GM12878 (cell line): ENCODE measurements around the gene DIABLO.

Experiments used
- BRCA1 ChIP-seq: IDR thresholded peaks from 2 replicates; pipeline ENCODE4 v1.6.1; 2011; ENCODE audit warnings: low read depth, low read length, improper control_type of control experiment
- CHD2 ChIP-seq: IDR thresholded peaks from 2 replicates; pipeline ENCODE4 v1.6.1; 2011; ENCODE audit warnings: low read depth, low read length, improper control_type of control experiment, borderline replicate concordance
- CTCF ChIP-seq, 3 experiments: IDR thresholded peaks in 2 of 3; conservative IDR thresholded peaks in 1 of 3; 2 replicates each; pipeline ENCODE4 v1.5.1; 2011; ENCODE audit warnings: low read depth in 3 of 3, low read length in 3 of 3, mild to moderate bottlenecking in 3 of 3, control low read depth in 2 of 3, moderate library complexity in 2 of 3, inconsistent platforms in 1 of 3, mixed read lengths in 1 of 3; ENCODE audit not compliant: control insufficient read depth in 2 of 3, insufficient read depth in 1 of 3; ENCODE audit errors: extremely low read depth in 1 of 3
- HCFC1 ChIP-seq: fragments of 150-350 bp; IDR thresholded peaks from 2 replicates; pipeline ENCODE4 v1.6.1; 2014; ENCODE audit warnings: low read length
- MYC ChIP-seq: IDR thresholded peaks from 2 replicates; pipeline ENCODE4 v1.6.1; 2011; ENCODE audit warnings: mild to moderate bottlenecking, low read length, moderate library complexity, inconsistent platforms; ENCODE audit not compliant: insufficient read depth, insufficient replicate concordance, insufficient read length, severe bottlenecking
- PAX8 ChIP-seq: fragments of 450-650 bp; IDR thresholded peaks from 2 replicates; pipeline ENCODE4 v1.6.1; 2017; ENCODE audit warnings: mild to moderate bottlenecking, moderate library complexity
- POLR2AphosphoS5 ChIP-seq: IDR thresholded peaks from 2 replicates; pipeline ENCODE4 v1.6.1; 2011; ENCODE audit warnings: mild to moderate bottlenecking, low read length, inconsistent platforms
- RCOR1 ChIP-seq: conservative IDR thresholded peaks from 2 replicates; pipeline ENCODE4 v1.6.1; 2012; ENCODE audit warnings: low read depth, low read length, improper control_type of control experiment
- RFX5 ChIP-seq: IDR thresholded peaks from 2 replicates; pipeline ENCODE4 v1.6.1; 2011; ENCODE audit warnings: low read depth, low read length, improper control_type of control experiment
- ZNF207 ChIP-seq: fragments of 450-650 bp; IDR thresholded peaks from 2 replicates; pipeline ENCODE4 v1.6.1; 2014; ENCODE audit warnings: antibody characterized with exemption, mild to moderate bottlenecking, borderline replicate concordance

DNA sequence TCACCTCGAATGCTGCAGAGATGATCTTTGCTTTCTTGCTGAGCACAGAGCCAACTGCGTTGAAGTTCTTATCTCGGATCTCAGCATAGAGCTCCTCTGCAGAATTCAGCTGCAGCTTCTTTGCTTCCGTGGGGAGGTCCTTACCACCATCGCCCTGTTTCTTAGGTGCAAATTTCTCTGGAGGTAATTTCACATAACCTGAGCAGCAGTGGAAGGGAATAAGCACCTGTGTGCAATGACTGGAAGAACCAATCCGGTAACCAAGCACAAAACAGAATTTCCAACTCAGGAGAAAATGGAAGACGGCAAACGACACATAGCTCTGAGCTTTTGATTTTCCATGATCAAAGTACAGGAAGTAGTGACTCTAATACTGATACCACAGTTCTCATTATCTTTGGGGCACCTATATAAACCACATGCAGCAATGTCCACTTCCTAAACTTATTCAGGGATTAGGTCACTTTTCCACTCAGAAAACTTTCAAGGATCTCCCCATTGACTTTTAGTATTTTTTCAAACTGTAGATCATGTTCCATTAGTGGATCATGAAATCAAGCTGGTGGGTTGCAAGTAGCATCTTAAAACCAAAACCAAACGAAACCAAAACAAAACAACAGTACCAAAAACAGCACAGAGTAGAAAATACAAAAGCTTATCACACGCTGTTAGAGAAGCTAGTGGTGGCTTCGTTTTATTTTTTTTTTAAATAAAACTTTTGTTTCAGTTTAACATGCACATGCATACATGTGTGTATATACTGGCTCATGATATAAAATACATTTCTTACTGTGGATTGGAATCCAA is 18.9 kb upstream of the DIABLO start:
- no peak for TF ChIP-seq PAX8
- TF ChIP-seq BRCA1: no peak
- TF ChIP-seq POLR2AphosphoS5: no peak
- no peak for TF ChIP-seq ZNF207
- TF ChIP-seq MYC: no peak
- TF ChIP-seq HCFC1: no peak
- no peak for TF ChIP-seq RFX5
- TF ChIP-seq RCOR1: no peak
- no peak for TF ChIP-seq CHD2
- TF ChIP-seq CTCF (IDR thresholded peaks at IDR 0.05 in 2 of 3, conservative IDR thresholded peaks at IDR 0.05 in 1 of 3; ENCODE audit: control insufficient read depth in 2 of 3, extremely low read depth in 1 of 3, insufficient read depth in 1 of 3, low read depth in 3 of 3, low read length in 3 of 3): no peak
